Liver (tissue), 9 donors: ENCODE results near the gene EMCN. TPM values are rescaled to one million over a fixed set of nuclear protein-coding genes. Genes with fewer than 3 reads are reported as not detected.
"Not testable (repeated sequence)": the region's sequence is repeated elsewhere in the genome, so short reads cannot be mapped to it uniquely, and the experiment has no call there.

Experiments used
- DNase-seq: peaks from one replicate; pipeline ENCODE4 v3.0.0-alpha.2; 2017; ENCODE audit warnings: low spot score
- H3K27ac ChIP-seq, 2 donors: one replicate each; pipeline ENCODE4 v1.7.0; 2013; ENCODE audit warnings: inconsistent platforms in 2 of 2, low read length in 2 of 2, control low read depth in 1 of 2, low read depth in 1 of 2, mild to moderate bottlenecking in 1 of 2
- H3K27me3 ChIP-seq, 4 donors: one replicate each; pipeline versions ENCODE4 v1.6.1 to v1.7.0; 2013; ENCODE audit warnings: low read length in 3 of 4, inconsistent platforms in 1 of 4, mild to moderate bottlenecking in 1 of 4, moderate library complexity in 1 of 4; ENCODE audit not compliant: control insufficient read depth in 4 of 4, insufficient read depth in 4 of 4
- H3K36me3 ChIP-seq, 4 donors: one replicate each; pipeline versions ENCODE4 v1.6.1 to v1.7.0; 2013; ENCODE audit warnings: low read length in 3 of 4, mild to moderate bottlenecking in 3 of 4, low read depth in 1 of 4, moderate library complexity in 1 of 4; ENCODE audit not compliant: control insufficient read depth in 4 of 4, insufficient read depth in 3 of 4
- H3K4me1 ChIP-seq, 4 donors: one replicate each; pipeline versions ENCODE4 v1.6.1 to v1.7.0; 2013; ENCODE audit warnings: low read length in 3 of 4, mild to moderate bottlenecking in 3 of 4, moderate library complexity in 1 of 4; ENCODE audit not compliant: control insufficient read depth in 4 of 4, insufficient read depth in 4 of 4
- H3K4me3 ChIP-seq, 3 donors: one replicate each; pipeline versions ENCODE4 v1.6.1 to v1.7.0; 2013; ENCODE audit warnings: low read length in 3 of 3, control low read depth in 1 of 3, low read depth in 1 of 3, mild to moderate bottlenecking in 1 of 3
- H3K9ac ChIP-seq, 2 donors: one replicate each; pipeline ENCODE4 v1.7.0; 2013; ENCODE audit warnings: low read length in 2 of 2, mild to moderate bottlenecking in 2 of 2, moderate library complexity in 2 of 2, control low read depth in 1 of 2, low read depth in 1 of 2
- H3K9me3 ChIP-seq, 4 donors: one replicate each; pipeline versions ENCODE4 v1.6.1 to v1.7.0; 2013; ENCODE audit warnings: low read length in 3 of 4; ENCODE audit not compliant: control insufficient read depth in 4 of 4
- EGR1 ChIP-seq, 2 donors: IDR thresholded peaks; 2 replicates each; pipeline ENCODE4 v1.6.1; 2016 to 2018; ENCODE audit warnings: antibody characterized with exemption in 2 of 2, low read depth in 2 of 2
- GABPA ChIP-seq, 2 donors: IDR thresholded peaks in 1 of 2; conservative IDR thresholded peaks in 1 of 2; 2 replicates each; pipeline ENCODE4 v1.6.1; 2016; ENCODE audit warnings: antibody characterized with exemption in 2 of 2, mild to moderate bottlenecking in 1 of 2, moderate library complexity in 1 of 2
- HNF4A ChIP-seq, 2 donors: conservative IDR thresholded peaks; 2 replicates each; pipeline ENCODE4 v1.6.1; 2016; ENCODE audit warnings: antibody characterized with exemption in 2 of 2, mild to moderate bottlenecking in 2 of 2
- HNF4G ChIP-seq: IDR thresholded peaks from 2 replicates; pipeline ENCODE4 v1.6.1; 2016; ENCODE audit warnings: antibody characterized with exemption
- JUND ChIP-seq, 2 donors: IDR thresholded peaks; 2 replicates each; pipeline ENCODE4 v1.6.1; 2016; ENCODE audit warnings: antibody characterized with exemption in 2 of 2
- NR2F2 ChIP-seq: IDR thresholded peaks from 2 replicates; pipeline ENCODE4 v1.6.1; 2016; ENCODE audit warnings: antibody characterized with exemption
- RXRA ChIP-seq, 2 donors: IDR thresholded peaks; 2 replicates each; pipeline ENCODE4 v1.6.1; 2017 to 2018; ENCODE audit warnings: antibody characterized with exemption in 2 of 2, mild to moderate bottlenecking in 1 of 2
- SP1 ChIP-seq: IDR thresholded peaks from 2 replicates; pipeline ENCODE4 v1.6.1; 2018; ENCODE audit warnings: antibody characterized with exemption, mild to moderate bottlenecking
- TAF1 ChIP-seq: conservative IDR thresholded peaks from 2 replicates; pipeline ENCODE4 v1.6.1; 2016; ENCODE audit warnings: antibody characterized with exemption, mild to moderate bottlenecking
- YY1 ChIP-seq: IDR thresholded peaks from 2 replicates; pipeline ENCODE4 v1.6.1; 2016; ENCODE audit warnings: antibody characterized with exemption, mild to moderate bottlenecking
- WGBS: extraction: QIAGEN DNeasy Blood & Tissue Kit; methylation state at CpG from one replicate; pipeline ENCODE4 v1.1.7; 2013; 5-methylcytosine and 5-hydroxymethylcytosine counted together
- polyA plus RNA-seq, 2 donors: library from polyadenylated mRNA; stranded (reverse) in 1 of 2; unstranded in 1 of 2; fragments of 200-250 nt in 1 of 2; fragments of >200 nt in 1 of 2; fragmentation: Nextera tagmentation in 1 of 2; extraction: Ambion mirVana in 1 of 2; gene quantifications; one replicate each; pipeline versions ENCODE4 v1.2.1 to v1.2.3, GENCODE V29; 2013 to 2015
- total RNA-seq, 2 donors: library from RNA; depleted of rRNA; stranded (reverse); fragments of >200 nt; gene quantifications; one replicate each; pipeline ENCODE4 v1.2.3, GENCODE V29; 2014
- TF ChIP-seq, protein P1 (sequence below): IDR thresholded peaks from 2 replicates; pipeline ENCODE4 v1.6.1; 2016; ENCODE audit warnings: antibody characterized with exemption
- TF ChIP-seq, protein P2 (sequence below): fragments of 150-350 bp; IDR thresholded peaks from 2 replicates; pipeline ENCODE4 v1.5.1; 2017; ENCODE audit warnings: improper control_type of control experiment, low read depth, low read length; ENCODE audit not compliant: missing input control
- TF ChIP-seq, protein P3 (sequence below): IDR thresholded peaks from 2 replicates; pipeline ENCODE4 v1.6.1; 2016; ENCODE audit warnings: antibody characterized with exemption
- TF ChIP-seq, protein P4 (sequence below): IDR thresholded peaks from 2 replicates; pipeline ENCODE4 v1.6.1; 2016; ENCODE audit warnings: antibody characterized with exemption
- TF ChIP-seq, protein P5 (sequence below): IDR thresholded peaks from 2 replicates; pipeline ENCODE4 v1.6.1; 2016; ENCODE audit warnings: antibody characterized with exemption, mild to moderate bottlenecking
- donor health status: healthy.
- donor health status: healthy.
- donor health status: healthy.
- donor health status: healthy.
- donor health status: healthy.

Gene EMCN
- total and polyA plus RNA-seq, 4 donors: 1.8 to 4.4 (median 2.5) TPM

DNA sequence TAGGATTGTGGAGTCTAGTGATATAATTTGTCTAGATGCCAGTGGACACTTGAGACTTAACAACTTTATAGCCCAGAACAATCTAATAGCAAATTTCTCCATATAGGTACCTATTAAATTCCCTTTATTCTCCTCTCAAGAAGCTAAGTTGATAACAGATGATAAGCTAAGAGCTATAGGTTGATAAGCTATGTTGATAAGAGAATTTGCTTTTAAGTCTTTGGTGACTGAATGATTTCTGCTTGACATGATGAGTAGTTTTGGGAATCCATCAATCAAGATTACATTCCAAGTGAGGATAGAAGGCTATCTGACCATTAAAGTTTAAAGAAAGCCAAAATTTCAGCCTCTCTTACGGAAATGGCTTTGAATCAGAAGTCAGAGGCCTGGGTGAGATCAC is 131.6 kb downstream of the EMCN start:
- H3K27ac ChIP-seq: no peak overlapping the region
- WGBS: 39% methylated on average over 1 of the region's 1 CpG
- no peak overlapping the region for H3K4me3 ChIP-seq
- H3K27me3 ChIP-seq: peaks cover 0 to 2% (median 0%) of the 10 kb centered on the region in 4 donors
- no peak overlapping the region for H3K9ac ChIP-seq
- TF ChIP-seq EGR1 (IDR thresholded peaks at IDR 0.05; ENCODE audit: low read depth in 2 of 2) (no peak), GABPA (IDR thresholded peaks at IDR 0.05 in 1 of 2, conservative IDR thresholded peaks at IDR 0.05 in 1 of 2) (no peak), SP1 (no peak), HNF4A (conservative IDR thresholded peaks at IDR 0.05) (no peak), TAF1 (no peak), NR2F2 (no peak)
- TF ChIP-seq, protein P1, sequence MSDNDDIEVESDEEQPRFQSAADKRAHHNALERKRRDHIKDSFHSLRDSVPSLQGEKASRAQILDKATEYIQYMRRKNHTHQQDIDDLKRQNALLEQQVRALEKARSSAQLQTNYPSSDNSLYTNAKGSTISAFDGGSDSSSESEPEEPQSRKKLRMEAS: no peak
- TF ChIP-seq, protein P2, sequence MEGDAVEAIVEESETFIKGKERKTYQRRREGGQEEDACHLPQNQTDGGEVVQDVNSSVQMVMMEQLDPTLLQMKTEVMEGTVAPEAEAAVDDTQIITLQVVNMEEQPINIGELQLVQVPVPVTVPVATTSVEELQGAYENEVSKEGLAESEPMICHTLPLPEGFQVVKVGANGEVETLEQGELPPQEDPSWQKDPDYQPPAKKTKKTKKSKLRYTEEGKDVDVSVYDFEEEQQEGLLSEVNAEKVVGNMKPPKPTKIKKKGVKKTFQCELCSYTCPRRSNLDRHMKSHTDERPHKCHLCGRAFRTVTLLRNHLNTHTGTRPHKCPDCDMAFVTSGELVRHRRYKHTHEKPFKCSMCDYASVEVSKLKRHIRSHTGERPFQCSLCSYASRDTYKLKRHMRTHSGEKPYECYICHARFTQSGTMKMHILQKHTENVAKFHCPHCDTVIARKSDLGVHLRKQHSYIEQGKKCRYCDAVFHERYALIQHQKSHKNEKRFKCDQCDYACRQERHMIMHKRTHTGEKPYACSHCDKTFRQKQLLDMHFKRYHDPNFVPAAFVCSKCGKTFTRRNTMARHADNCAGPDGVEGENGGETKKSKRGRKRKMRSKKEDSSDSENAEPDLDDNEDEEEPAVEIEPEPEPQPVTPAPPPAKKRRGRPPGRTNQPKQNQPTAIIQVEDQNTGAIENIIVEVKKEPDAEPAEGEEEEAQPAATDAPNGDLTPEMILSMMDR: no peak
- no peaks in the 10 kb centered on the region for H3K36me3 ChIP-seq
- H3K9me3 ChIP-seq: no peaks in the 10 kb centered on the region
- H3K4me1 ChIP-seq: no peaks in the 10 kb centered on the region
- no peak for DNase-seq

DNA sequence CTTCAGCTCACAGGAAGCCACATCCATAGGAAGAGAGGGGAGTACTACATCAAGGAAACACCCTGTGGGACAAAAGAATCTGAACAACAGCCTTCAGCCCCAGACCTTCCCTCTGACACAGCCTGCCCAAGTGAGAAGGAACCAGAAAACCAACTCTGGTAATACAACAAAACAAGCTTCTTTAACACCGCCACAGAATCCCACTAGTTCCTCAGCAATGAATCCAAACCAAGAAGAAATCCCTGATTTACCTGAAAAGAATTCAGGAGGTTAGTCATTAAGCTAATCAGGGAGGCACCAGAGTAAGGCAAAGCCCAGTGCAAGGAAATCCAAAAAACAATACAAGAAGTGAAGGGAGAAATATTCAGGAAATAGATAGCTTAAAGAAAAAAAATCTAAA is 137.4 kb downstream of the EMCN start:
- H3K4me3 ChIP-seq, DNase-seq, H3K9ac ChIP-seq, H3K9me3 ChIP-seq, H3K27me3 ChIP-seq, H3K27ac ChIP-seq, H3K36me3 ChIP-seq, H3K4me1 ChIP-seq: not testable (repeated sequence)
- 88% methylated on average over 1 of the region's 1 CpG for WGBS

DNA sequence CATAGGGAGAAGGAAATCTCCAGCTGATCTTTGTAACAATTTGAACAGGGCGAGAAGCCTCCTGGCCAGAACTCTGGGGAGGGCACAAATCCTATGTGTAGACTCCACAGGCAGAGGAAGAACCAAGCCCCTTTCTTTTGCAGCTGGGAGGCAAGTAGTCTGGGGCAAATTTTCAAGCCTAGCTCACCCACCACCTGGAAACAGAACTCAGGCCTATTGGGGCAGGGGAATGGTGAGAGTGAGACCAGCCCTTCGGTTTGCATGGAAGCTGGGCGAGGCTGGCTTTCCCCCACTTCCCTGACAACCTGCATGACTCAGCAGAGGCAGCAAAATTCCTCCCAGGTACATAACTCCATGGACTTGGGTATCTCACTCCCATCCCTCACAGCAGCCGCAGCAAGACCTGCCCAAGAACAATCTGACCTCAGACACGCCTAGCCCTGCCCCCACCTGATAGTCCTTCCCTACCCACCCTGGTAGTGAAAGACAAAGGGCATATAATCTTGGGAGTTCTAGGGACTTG is 138.2 kb downstream of the EMCN start:
- TF ChIP-seq EGR1 (IDR thresholded peaks at IDR 0.05; ENCODE audit: low read depth in 2 of 2) (no peak), YY1 (no peak), GABPA (IDR thresholded peaks at IDR 0.05 in 1 of 2, conservative IDR thresholded peaks at IDR 0.05 in 1 of 2) (no peak), JUND (IDR thresholded peaks at IDR 0.05) (no peak), SP1 (no peak), HNF4G (no peak), RXRA (IDR thresholded peaks at IDR 0.05) (no peak), NR2F2 (no peak), HNF4A (conservative IDR thresholded peaks at IDR 0.05) (no peak)
- TF ChIP-seq, protein P3, sequence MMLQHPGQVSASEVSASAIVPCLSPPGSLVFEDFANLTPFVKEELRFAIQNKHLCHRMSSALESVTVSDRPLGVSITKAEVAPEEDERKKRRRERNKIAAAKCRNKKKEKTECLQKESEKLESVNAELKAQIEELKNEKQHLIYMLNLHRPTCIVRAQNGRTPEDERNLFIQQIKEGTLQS: no peak
- TF ChIP-seq, protein P1: no peak
- TF ChIP-seq, protein P4, sequence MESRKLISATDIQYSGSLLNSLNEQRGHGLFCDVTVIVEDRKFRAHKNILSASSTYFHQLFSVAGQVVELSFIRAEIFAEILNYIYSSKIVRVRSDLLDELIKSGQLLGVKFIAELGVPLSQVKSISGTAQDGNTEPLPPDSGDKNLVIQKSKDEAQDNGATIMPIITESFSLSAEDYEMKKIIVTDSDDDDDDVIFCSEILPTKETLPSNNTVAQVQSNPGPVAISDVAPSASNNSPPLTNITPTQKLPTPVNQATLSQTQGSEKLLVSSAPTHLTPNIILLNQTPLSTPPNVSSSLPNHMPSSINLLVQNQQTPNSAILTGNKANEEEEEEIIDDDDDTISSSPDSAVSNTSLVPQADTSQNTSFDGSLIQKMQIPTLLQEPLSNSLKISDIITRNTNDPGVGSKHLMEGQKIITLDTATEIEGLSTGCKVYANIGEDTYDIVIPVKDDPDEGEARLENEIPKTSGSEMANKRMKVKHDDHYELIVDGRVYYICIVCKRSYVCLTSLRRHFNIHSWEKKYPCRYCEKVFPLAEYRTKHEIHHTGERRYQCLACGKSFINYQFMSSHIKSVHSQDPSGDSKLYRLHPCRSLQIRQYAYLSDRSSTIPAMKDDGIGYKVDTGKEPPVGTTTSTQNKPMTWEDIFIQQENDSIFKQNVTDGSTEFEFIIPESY: no peak
- TF ChIP-seq, protein P5, sequence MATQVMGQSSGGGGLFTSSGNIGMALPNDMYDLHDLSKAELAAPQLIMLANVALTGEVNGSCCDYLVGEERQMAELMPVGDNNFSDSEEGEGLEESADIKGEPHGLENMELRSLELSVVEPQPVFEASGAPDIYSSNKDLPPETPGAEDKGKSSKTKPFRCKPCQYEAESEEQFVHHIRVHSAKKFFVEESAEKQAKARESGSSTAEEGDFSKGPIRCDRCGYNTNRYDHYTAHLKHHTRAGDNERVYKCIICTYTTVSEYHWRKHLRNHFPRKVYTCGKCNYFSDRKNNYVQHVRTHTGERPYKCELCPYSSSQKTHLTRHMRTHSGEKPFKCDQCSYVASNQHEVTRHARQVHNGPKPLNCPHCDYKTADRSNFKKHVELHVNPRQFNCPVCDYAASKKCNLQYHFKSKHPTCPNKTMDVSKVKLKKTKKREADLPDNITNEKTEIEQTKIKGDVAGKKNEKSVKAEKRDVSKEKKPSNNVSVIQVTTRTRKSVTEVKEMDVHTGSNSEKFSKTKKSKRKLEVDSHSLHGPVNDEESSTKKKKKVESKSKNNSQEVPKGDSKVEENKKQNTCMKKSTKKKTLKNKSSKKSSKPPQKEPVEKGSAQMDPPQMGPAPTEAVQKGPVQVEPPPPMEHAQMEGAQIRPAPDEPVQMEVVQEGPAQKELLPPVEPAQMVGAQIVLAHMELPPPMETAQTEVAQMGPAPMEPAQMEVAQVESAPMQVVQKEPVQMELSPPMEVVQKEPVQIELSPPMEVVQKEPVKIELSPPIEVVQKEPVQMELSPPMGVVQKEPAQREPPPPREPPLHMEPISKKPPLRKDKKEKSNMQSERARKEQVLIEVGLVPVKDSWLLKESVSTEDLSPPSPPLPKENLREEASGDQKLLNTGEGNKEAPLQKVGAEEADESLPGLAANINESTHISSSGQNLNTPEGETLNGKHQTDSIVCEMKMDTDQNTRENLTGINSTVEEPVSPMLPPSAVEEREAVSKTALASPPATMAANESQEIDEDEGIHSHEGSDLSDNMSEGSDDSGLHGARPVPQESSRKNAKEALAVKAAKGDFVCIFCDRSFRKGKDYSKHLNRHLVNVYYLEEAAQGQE: no peak
- 68% methylated on average over 5 of the region's 5 CpGs for WGBS
- Histone ChIP-seq H3K4me1 (no peaks in the 10 kb centered on the region), H3K27me3 (peaks cover 0 to 2% (median 0%) of the 10 kb centered on the region in 4 donors), H3K36me3 (no peaks in the 10 kb centered on the region), H3K27ac (no peak overlapping the region), H3K4me3 (no peak overlapping the region), H3K9me3 (peaks cover 0 to 2% (median 0%) of the 10 kb centered on the region in 4 donors), H3K9ac (no peak overlapping the region)
- DNase-seq: no peak
